HAP-1 (cell line): ENCODE results near the gene CSH1.
"Not testable (repeated sequence)": the region's sequence is repeated elsewhere in the genome, so short reads cannot be mapped to it uniquely, and the experiment has no call there.

Experiments
- DNase-seq, 2 experiments: peaks; one replicate each; pipeline ENCODE4 v3.0.0-alpha.2; 2016 to 2020; ENCODE audit warnings: low spot score in 2 of 2
- H3K27me3 ChIP-seq: fragments of 250-450 bp; sonication (Bioruptor Pico); 2 replicates; pipeline ENCODE4 v1.5.1; 2020; ENCODE audit warnings: low read depth, mild to moderate bottlenecking, moderate library complexity
- H3K36me3 ChIP-seq: fragments of 250-450 bp; sonication (Bioruptor Pico); replicated peaks from 2 replicates; pipeline ENCODE4 v1.5.1; 2020; ENCODE audit warnings: mild to moderate bottlenecking
- H3K4me1 ChIP-seq: fragments of 250-450 bp; sonication (Bioruptor Pico); 2 replicates; pipeline ENCODE4 v1.5.1; 2020; ENCODE audit warnings: mild to moderate bottlenecking
- H3K4me3 ChIP-seq: fragments of 250-450 bp; sonication (Bioruptor Pico); 2 replicates; pipeline ENCODE4 v1.5.1; 2020; ENCODE audit warnings: mild to moderate bottlenecking, moderate library complexity
- H3K9me3 ChIP-seq: fragments of 250-450 bp; sonication (Bioruptor Pico); 2 replicates; pipeline ENCODE4 v1.5.1; 2020; ENCODE audit warnings: mild to moderate bottlenecking, moderate library complexity
- in situ Hi-C: fragments of 300-500 bp; cut with MboI; formaldehyde crosslinking; loops from 3 replicates; pipeline ENCODE4 v1.14.3; 2020; ENCODE audit warnings: low sequenced_read_pairs, inconsistent platforms, mixed read lengths

The CSH1 gene

DNA sequence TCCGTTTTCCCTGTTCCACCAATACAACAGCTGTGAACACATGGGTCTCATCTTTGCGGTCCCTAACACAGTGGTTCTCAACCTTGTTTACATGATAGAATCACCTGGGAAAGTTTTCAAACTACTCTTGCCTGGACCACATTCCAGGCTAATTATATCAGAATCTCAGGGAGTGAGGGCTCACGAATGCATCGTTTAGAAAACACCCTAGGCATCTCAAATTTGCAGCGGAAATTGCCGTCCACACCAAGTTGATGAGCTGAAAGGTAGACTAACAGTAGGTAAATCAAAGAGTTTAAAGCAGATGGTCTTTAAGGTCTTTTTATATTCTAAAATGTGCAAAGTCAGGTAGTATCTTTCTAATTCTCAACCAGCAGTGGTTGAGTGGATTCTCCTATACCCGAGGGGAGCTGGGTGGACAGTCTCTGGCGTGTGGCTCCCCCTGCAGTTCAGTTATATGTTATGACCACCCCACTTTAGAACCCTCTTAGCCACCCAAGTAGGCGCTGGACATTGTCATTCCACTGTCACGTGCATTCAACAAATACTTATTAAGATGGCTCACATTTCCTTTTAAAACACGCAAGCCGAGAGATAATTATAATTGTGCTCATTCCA is 10.9 kb upstream of the CSH1 start:
- not testable (repeated sequence) for H3K4me1 ChIP-seq, H3K4me3 ChIP-seq, H3K27me3 ChIP-seq, H3K36me3 ChIP-seq, H3K9me3 ChIP-seq
- in situ Hi-C loops, result loop anchor here (25.0 kb wide), 1 partner anchor 380 kb away; no protein-coding TSS in a partner anchor
- peak in 1 of 2 experiments; percentile 49 for DNase-seq

DNA sequence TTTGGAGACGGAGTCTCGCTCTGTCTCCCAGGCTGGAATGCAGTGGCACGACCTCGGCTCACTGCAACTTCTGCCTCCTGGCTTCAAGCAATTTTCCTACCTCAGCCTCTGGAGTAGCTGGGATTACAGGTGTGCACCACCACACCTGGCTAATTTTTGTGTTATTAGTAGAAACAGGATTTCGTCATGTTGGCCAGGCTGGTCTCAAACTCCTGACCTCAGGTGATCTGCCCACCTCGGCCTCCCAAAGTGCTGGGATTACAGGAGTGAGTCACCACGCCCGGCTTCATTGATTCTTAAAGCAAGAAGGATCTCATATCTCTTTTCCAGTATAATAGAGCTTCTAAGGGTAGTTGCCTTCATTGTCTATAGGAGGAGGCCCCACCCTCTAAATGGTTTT is 8.4 kb upstream of the CSH1 start:
- not testable (repeated sequence) for H3K4me3 ChIP-seq, H3K9me3 ChIP-seq, H3K27me3 ChIP-seq, DNase-seq, H3K4me1 ChIP-seq, H3K36me3 ChIP-seq
- in situ Hi-C loops, result loop anchor here (25.0 kb wide), 1 partner anchor 383 kb away; no protein-coding TSS in a partner anchor

DNA sequence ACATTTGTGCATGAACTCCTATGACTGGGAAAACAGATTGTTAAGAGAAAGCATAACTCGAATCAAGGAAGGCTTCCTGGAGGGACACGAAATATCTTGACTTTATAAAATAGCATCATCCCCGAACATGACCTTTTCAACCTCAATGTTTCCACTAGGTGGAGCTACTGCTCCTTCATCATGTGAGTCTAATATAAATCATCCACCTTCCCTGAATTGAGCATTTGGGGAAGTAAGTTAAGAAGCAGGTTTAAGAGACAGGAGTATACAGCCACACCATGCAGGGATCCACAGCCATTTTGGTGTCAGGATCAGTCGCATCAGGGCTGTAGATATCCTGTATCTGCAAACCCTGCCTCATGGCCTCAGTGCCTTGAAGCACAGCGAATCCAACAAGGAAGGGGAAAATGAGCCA is 7.4 kb upstream of the CSH1 start:
- DNase-seq, result peak in 1 of 2 experiments; percentile 51
- in situ Hi-C loops, result loop anchor here (25.0 kb wide), 1 partner anchor 384 kb away; no protein-coding TSS in a partner anchor
- not testable (repeated sequence) for H3K4me3 ChIP-seq, H3K4me1 ChIP-seq, H3K9me3 ChIP-seq, H3K27me3 ChIP-seq, H3K36me3 ChIP-seq

DNA sequence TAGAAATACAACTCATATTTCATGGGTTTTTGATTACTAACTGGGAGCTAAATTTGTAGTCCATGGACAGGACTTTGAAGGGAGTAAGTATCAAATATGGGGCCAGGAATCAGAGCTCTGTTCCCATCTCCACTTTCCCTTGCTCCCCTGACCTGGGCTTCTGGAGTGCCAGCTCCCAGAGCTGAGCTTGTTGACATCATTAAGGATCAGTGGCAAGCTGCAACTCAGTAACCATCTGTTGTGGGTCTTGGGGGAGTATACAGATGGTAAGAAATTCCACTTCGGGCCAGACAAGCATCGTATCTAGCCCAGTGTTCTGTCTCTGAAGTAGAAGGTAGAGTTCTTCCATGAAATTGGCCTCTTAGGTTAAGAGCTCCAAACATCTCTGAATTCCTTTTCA is 5.6 kb upstream of the CSH1 start:
- not testable (repeated sequence) for H3K9me3 ChIP-seq, H3K27me3 ChIP-seq, DNase-seq, H3K4me1 ChIP-seq, H3K4me3 ChIP-seq, H3K36me3 ChIP-seq
- in situ Hi-C loops, result loop anchor here (25.0 kb wide), 1 partner anchor 385 kb away; no protein-coding TSS in a partner anchor

DNA sequence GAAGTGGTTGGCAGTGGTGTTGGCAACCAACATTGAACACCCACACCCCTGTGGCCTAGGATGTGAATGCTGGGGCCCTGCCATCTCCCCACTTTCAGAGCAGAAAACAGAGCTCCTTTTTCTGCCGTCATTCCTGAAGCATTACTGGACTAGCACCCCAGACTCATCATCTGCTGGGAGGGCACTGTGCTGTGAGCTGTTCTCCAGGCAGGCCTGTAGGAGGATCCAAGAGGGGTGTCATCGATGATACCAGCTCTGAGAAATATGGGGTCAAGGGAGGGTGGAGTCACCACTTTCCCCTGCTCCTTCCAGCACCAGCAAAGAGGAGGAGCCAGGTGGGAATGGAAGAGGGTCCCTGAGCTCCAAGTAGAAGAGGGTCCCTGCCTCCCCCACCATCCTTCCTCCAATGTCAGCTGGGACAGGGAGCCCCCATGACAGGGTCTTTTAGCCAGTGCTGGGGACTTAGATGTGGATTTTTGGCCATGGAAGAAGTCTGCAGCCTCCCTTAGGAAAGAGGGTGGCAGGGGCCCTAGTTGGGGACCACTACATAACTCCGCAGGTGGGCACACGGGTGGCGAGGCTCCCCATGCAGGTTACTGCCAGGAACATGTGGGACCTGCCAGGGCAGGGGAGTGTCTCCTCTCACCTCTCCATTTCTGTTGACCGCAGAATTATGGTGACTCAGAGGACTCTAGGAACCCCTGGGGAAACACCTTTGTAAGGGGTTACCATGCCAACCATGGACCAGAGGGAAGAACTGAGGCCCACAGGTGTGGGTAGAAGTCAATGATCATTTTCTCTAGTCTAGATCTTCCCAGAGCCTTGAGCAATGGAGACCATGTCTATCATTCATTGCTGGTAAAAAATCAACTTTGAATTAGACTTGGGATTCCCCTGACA is 2.8 kb upstream of the CSH1 start:
- H3K27me3 ChIP-seq, H3K4me1 ChIP-seq, DNase-seq, H3K36me3 ChIP-seq, in situ Hi-C loops, H3K4me3 ChIP-seq, H3K9me3 ChIP-seq: not testable (repeated sequence)

DNA sequence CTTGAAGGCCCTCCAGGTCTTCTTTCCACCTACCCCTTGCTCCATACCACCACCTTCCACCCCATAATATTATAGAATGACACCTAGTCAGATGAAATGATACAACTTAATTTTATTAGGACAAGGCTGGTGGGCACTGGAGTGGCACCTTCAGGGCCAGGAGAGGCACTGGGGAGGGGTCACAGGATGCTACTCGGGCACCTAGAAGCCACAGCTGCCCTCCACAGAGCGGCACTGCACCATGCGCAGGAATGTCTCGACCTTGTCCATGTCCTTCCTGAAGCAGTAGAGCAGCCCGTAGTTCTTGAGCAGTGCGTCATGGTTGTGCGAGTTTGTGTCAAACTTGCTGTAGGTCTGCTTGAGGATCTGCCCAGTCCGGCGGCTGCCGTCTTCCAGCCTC is 1.6 kb downstream of the CSH1 start:
- H3K4me1 ChIP-seq, H3K9me3 ChIP-seq, in situ Hi-C loops, H3K36me3 ChIP-seq, H3K4me3 ChIP-seq, DNase-seq: not testable (repeated sequence)
- peaks cover 12% of the 10 kb centered on the region for H3K27me3 ChIP-seq

DNA sequence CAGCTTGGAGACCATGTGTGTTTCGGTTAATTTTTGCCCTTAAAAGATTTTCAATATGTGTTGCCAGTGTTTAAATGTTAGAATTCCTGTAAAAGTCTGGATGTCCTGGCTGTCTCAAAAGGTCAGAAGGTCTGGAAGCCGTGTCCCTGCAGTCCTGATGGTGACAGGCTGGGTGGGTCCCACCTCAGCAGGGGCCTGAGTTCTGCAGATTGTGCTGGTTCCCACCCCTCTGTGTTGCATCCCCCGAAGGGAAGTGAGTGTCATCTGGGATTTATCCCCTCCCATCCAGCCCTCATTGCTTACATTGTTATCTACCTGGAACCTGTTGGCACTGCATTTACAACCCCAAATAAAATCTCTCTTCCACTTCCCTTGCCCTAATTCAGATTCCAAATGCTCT is 2.4 kb downstream of the CSH1 start:
- H3K4me3 ChIP-seq, H3K9me3 ChIP-seq, in situ Hi-C loops, H3K36me3 ChIP-seq, H3K4me1 ChIP-seq, DNase-seq: not testable (repeated sequence)
- H3K27me3 ChIP-seq, result peaks cover 12% of the 10 kb centered on the region

DNA sequence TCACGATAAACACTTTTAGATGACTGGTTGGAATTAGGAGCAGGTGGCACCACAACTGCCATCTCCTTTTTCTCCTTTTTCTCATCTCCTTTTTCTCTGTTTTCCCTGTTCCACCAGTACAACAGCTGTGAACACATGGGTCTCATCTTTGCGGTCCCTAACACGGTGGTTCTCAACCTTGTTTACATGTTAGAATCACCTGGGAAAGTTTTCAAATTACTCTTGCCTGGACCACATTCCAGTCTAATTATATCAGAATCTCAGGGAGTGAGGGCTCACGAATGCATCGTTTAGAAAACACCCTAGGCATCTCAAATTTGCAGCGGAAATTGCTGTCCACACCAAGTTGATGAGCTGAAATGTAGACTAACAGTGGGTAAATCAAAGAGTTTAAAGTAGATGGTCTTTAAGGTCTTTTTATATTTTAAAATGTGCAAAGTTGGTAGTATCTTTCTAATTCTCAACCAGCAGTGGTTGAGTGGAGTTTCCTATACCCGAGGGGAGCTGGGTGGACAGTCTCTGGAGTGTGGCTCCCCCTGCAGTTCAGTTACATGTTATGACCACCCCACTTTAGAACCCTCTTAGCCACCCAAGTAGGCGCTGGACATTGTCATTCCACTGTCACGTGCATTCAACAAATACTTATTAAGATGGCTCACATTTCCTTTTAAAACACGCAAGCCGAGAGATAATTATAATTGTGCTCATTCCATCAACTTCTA is 3.9 kb downstream of the CSH1 start:
- H3K36me3 ChIP-seq, H3K9me3 ChIP-seq, H3K4me1 ChIP-seq, in situ Hi-C loops, H3K4me3 ChIP-seq: not testable (repeated sequence)
- peaks cover 12% of the 10 kb centered on the region for H3K27me3 ChIP-seq
- DNase-seq, result peak in 1 of 2 experiments; percentile 35

DNA sequence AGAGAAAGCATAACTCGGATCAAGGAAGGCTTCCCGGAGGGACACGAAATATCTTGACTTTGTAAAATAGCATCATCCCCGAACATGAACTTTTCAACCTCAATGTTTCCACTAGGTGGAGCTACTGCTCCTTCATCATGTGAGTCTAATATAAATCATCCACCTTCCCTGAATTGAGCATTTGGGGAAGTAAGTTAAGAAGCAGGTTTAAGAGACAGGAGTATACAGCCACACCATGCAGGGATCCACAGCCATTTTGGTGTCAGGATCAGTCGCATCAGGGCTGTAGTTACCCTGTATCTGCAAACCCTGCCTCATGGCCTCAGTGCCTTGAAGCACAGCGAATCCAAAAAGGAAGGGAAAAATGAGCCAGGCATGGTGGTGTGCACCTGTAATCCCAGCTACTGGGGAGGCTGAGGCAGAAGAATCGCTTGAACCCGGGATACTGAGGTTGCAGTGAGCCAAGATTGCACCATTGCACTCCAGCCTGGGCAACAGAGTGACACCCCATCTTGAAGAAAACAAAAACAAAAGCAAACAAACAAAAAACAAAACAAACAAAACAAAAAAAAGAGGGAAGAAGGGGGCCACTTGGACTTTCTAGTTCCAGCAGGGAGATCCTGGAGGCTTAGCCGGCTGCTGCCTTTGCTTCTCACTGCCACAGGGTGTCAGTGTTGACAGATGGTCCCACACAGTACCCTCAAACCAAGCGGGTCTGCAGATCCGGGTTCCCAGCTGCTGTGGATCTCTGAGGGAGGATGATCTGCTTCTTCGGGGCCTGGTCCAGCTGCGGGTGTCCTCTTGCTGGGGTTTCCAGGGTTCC is 7.1 kb downstream of the CSH1 start:
- H3K27me3 ChIP-seq, result peaks cover 12% of the 10 kb centered on the region
- H3K4me1 ChIP-seq, in situ Hi-C loops, H3K4me3 ChIP-seq, H3K9me3 ChIP-seq, H3K36me3 ChIP-seq: not testable (repeated sequence)
- DNase-seq, result peak in 1 of 2 experiments; percentile 62

DNA sequence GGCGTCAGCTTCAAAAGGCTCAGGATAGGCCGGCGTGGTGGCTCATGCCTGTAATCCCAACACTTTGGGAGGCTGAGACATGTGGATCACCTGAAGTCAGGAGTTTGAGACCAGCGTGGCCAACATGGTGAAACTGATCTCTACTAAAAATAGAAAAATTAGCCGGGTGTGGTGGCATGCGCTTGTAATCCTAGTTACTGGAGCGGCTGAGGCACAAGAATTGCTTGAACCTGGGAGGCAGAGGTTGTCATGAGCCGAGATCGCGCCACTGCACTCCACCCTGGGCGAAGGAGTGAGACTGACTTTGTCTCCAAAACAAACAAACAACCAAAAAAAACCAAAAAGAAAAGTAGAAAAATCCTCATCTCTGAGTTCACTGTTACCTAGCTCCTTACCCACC is 11.3 kb downstream of the CSH1 start:
- H3K4me1 ChIP-seq, H3K9me3 ChIP-seq, in situ Hi-C loops, H3K36me3 ChIP-seq, DNase-seq, H3K27me3 ChIP-seq, H3K4me3 ChIP-seq: not testable (repeated sequence)

DNA sequence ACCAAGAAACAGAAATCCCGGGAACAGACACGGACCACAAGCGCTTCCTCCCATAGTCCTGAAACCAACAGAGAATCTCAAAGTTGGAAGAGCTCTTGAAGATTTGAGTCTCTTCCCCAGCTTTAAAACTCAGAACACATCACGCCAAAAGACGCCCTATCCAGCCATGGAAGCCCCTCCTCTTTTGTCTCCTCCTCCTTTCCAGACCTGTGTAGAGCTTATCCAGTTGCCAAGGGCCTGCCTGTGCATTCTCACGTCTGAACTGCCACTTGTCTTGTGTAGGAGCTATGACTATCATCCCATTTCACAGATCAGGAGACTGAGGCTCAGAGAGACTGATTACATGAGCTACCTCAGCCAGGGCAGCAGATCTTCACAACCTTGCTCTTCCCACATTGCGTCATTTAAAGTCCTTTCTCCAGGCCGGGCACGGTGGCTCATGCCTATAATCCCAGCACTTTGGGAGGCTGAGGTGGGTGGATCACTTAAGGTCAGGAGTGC is 13.7 kb downstream of the CSH1 start:
- DNase-seq, H3K9me3 ChIP-seq, H3K4me1 ChIP-seq, H3K27me3 ChIP-seq, H3K36me3 ChIP-seq, H3K4me3 ChIP-seq, in situ Hi-C loops: not testable (repeated sequence)

DNA sequence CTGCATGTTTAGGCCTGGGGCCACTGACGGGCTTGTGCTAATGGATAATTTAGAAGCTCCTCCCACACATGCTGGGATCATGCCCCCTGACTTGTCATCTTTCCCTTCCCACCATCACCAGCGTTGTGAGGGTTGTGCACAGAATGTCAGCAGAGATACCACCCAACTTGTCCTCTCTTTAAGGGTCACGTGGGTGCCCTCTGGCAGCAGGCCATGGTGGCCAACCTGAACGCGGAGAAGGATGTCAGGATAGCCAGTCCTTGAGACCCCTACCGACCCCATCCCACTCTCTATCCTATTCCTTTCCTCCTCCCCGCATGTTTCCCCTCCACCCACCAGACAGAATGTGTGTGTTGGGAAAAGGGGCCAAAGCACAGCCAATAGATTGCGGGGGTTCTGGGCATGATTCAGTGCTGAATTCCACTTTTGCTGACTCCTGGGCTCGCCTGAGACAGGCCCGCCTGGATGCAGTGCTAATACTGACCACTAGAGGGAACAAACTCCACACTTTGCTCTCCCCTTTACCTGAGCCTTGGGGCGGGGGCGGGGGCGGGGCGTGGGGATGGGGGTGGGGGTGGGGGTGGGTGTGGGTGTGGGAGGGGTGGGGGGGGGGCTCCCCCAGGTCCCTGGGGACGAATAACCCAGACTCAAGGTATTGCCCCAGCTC is 14.3 kb downstream of the CSH1 start, which contains the start of gene GH2:
TSS of gene GH2 (minus strand) at position 10 of the 667 bp plus-strand sequence. CDS start 143 bp downstream, outside the sequence.
- in situ Hi-C loops, result no loop called here
- peak; percentile 34 to 78 for DNase-seq
- Histone ChIP-seq H3K36me3 (no peaks in the 10 kb centered on the region), H3K27me3 (peaks cover 1% of the 10 kb centered on the region; the same call in 1 of the 2 replicates), H3K4me1 (no peaks in the 10 kb centered on the region), H3K4me3 (no peak within 1 kb of the TSS), H3K9me3 (no peaks in the 10 kb centered on the region)

DNA sequence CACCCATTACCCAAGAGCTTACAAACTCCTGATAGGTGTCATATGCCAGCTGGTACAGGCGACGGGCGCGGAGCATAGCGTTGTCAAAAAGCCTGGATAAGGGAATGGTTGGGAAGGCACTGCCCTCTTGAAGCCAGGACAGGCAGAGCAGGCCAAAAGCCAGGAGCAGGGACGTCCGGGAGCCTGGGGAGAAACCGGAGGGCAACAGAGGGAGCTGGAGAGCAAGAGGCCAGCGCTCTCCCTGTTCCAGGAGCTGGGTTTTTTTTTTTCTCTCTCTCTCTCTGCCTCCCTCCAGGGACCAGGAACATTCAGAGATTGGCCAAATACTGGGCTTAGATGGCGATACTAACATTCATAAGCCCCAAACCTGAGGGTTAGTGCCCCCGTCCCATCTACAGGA is 15.0 kb downstream of the CSH1 start:
- H3K9me3 ChIP-seq, H3K4me1 ChIP-seq, H3K27me3 ChIP-seq, H3K4me3 ChIP-seq, H3K36me3 ChIP-seq, DNase-seq, in situ Hi-C loops: not testable (repeated sequence)
